ENCODE results near the gene CFAP61. TPM values are rescaled to one million over a fixed set of nuclear protein-coding genes. Genes with fewer than 3 reads are reported as not detected.
"Not testable (repeated sequence)": the region's sequence is repeated elsewhere in the genome, so short reads cannot be mapped to it uniquely, and the experiment has no call there.

CFAP61 gene
- total and polyA plus RNA-seq, 12 donors, result 0.53 to 3.6 (median 1.1) TPM; not detected in 3

- TF ChIP-seq POLR2A (IDR thresholded peaks at IDR 0.05) (no peak), CTCF (IDR thresholded peaks at IDR 0.05) (no peak)
- no peak for DNase-seq
- H3K4me3 ChIP-seq, result no peak overlapping the region
- H3K36me3 ChIP-seq (replicated peaks in 1 of 2), result no peaks in the 10 kb centered on the region
- H3K9me3 ChIP-seq (replicated peaks in 1 of 3), result no peaks in the 10 kb centered on the region
- no peaks in the 10 kb centered on the region for H3K4me1 ChIP-seq (replicated peaks in 1 of 2)
- peaks cover 8% of the 10 kb centered on the region for H3K27me3 ChIP-seq
- intact Hi-C loops (cut with DNase I), result no loop called here
- WGBS, 4 donors, result 49 to 90% (median 59%) methylated on average over 1 of the region's 1 CpG
- H3K27ac ChIP-seq, result no peak overlapping the region
Observed at GRCh38 chr20:20217621-20218020, 165.3 kb downstream of the CFAP61 start.

- H3K27ac ChIP-seq; intact Hi-C loops (cut with DNase I); H3K9me3 ChIP-seq (replicated peaks in 1 of 3); H3K4me1 ChIP-seq (replicated peaks in 1 of 2); DNase-seq; H3K4me3 ChIP-seq; H3K27me3 ChIP-seq; H3K36me3 ChIP-seq (replicated peaks in 1 of 2): not testable (repeated sequence)
- WGBS, 4 donors, result 72 to 85% (median 77%) methylated on average over 4 of the region's 4 CpGs
Observed at GRCh38 chr20:20218106-20218505, 165.8 kb downstream of the CFAP61 start.

- DNase-seq, result no peak
- Histone ChIP-seq H3K9me3 (replicated peaks in 1 of 3) (no peaks in the 10 kb centered on the region), H3K4me3 (no peak overlapping the region), H3K27ac (no peak overlapping the region), H3K27me3 (peaks cover 8% of the 10 kb centered on the region), H3K36me3 (replicated peaks in 1 of 2) (no peaks in the 10 kb centered on the region), H3K4me1 (replicated peaks in 1 of 2) (no peaks in the 10 kb centered on the region)
- TF ChIP-seq POLR2A (IDR thresholded peaks at IDR 0.05) (no peak), CTCF (IDR thresholded peaks at IDR 0.05) (no peak)
- intact Hi-C loops (cut with DNase I), result no loop called here
- 80 to 90% (median 84%) methylated on average over 2 of the region's 2 CpGs for WGBS, 4 donors
Observed at GRCh38 chr20:20219016-20219415, 166.7 kb downstream of the CFAP61 start.

GRCh38 chr20:20220134-20220533 is 167.8 kb downstream of the CFAP61 start:
- H3K36me3 ChIP-seq (replicated peaks in 1 of 2), result no peaks in the 10 kb centered on the region
- peaks cover 1% of the 10 kb centered on the region for H3K27me3 ChIP-seq
- no peaks in the 10 kb centered on the region for H3K9me3 ChIP-seq (replicated peaks in 1 of 3)
- no peak overlapping the region for H3K27ac ChIP-seq
- no peak overlapping the region for H3K4me3 ChIP-seq
- no peak for DNase-seq
- intact Hi-C loops (cut with DNase I), result no loop called here
- no peaks in the 10 kb centered on the region for H3K4me1 ChIP-seq (replicated peaks in 1 of 2)
- TF ChIP-seq POLR2A (IDR thresholded peaks at IDR 0.05), result no peak
- no peak for TF ChIP-seq CTCF (IDR thresholded peaks at IDR 0.05)
- 64 to 79% (median 76%) methylated on average over 3 to 5 of the region's 5 CpGs for WGBS, 4 donors

- WGBS, 4 donors, result 61 to 71% (median 66%) methylated on average over 5 of the region's 5 CpGs
- TF ChIP-seq CTCF (IDR thresholded peaks at IDR 0.05) (no peak), POLR2A (IDR thresholded peaks at IDR 0.05) (no peak)
- no peak for DNase-seq
- intact Hi-C loops (cut with DNase I), result no loop called here
- H3K27ac ChIP-seq, result no peak overlapping the region
- no peaks in the 10 kb centered on the region for H3K27me3 ChIP-seq
- H3K9me3 ChIP-seq (replicated peaks in 1 of 3), result no peaks in the 10 kb centered on the region
- no peaks in the 10 kb centered on the region for H3K36me3 ChIP-seq (replicated peaks in 1 of 2)
- no peak overlapping the region for H3K4me3 ChIP-seq
- H3K4me1 ChIP-seq (replicated peaks in 1 of 2), result no peaks in the 10 kb centered on the region
Observed at GRCh38 chr20:20223981-20224380, 171.6 kb downstream of the CFAP61 start.

Measured in adrenal gland (tissue), 12 donors.